ENCODE data around the gene C5orf52.
"Not testable (repeated sequence)": the region's sequence is repeated elsewhere in the genome, so short reads cannot be mapped to it uniquely, and the experiment has no call there.

Gene C5orf52

DNA sequence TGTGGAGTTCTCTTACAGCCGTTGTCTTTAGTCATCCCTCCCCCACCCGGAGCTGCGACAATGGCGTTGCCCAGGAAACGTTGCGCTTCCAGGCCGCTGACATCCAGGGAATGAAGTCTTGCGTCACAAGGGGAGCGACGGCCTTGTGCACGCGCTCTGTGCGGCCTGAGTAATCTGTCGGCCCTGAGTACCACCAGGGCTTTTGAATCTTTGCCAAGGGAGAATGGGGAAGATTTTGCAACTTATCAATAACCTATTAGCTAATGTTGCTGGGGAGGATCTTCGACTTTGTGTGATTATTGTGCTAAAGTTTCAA is 19.0 kb upstream of the C5orf52 start, which contains the start of gene SOX30:
TSS of gene SOX30 (minus strand) at position 62 of the 316 bp plus-strand sequence. CDS start 360 bp downstream, outside the sequence.
- Histone ChIP-seq H3K4me1 (ENCODE audit: control insufficient read depth in 2 of 2, insufficient read depth in 2 of 2, low read length in 2 of 2) (peaks cover 0 to 4% of the 10 kb centered on the region in 2 donors), H3K27me3 (ENCODE audit: control insufficient read depth in 2 of 2, insufficient read depth in 2 of 2, low read length in 2 of 2) (no peaks in the 10 kb centered on the region), H3K4me3 (ENCODE audit: low read length in 2 of 2) (peak within 1 kb of the TSS; percentile 69 to 71), H3K27ac (ENCODE audit: low read depth in 2 of 2, low read length in 2 of 2) (peak within 1 kb of the TSS; percentile 65 to 67), H3K36me3 (ENCODE audit: control insufficient read depth in 2 of 2, insufficient read depth in 2 of 2, low read length in 2 of 2) (no peaks in the 10 kb centered on the region), H3K9me3 (ENCODE audit: control insufficient read depth in 2 of 2, low read length in 2 of 2) (no peaks in the 10 kb centered on the region), H3K9ac (ENCODE audit: low read depth in 1 of 2, low read length in 2 of 2) (peak within 1 kb of the TSS; percentile 63 to 76)

DNA sequence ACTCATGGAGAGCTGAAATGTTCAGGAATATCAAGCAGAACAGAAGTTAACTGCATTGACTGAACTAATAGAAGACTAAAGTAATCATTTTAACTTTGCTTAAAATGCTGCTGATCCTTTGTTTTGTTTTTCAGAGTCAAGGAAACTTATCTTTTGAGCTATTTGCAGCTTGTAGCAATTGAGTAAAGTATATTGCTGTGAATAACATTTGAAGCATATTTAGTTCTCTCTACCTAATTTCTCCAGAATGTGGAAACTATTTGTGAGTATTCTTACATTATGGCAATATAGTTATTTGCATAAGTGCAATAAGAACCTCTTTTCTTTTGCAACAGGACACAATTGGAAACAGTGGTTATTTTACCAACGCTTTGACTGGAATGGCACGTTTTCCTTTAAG is 13.8 kb upstream of the C5orf52 start:
- no peak overlapping the region for H3K9ac ChIP-seq (ENCODE audit: low read depth in 1 of 2, low read length in 2 of 2)
- no peaks in the 10 kb centered on the region for H3K9me3 ChIP-seq (ENCODE audit: control insufficient read depth in 2 of 2, low read length in 2 of 2)
- H3K4me1 ChIP-seq (ENCODE audit: control insufficient read depth in 2 of 2, insufficient read depth in 2 of 2, low read length in 2 of 2) = no peaks in the 10 kb centered on the region
- H3K36me3 ChIP-seq (ENCODE audit: control insufficient read depth in 2 of 2, insufficient read depth in 2 of 2, low read length in 2 of 2) = no peaks in the 10 kb centered on the region
- no peaks in the 10 kb centered on the region for H3K27me3 ChIP-seq (ENCODE audit: control insufficient read depth in 2 of 2, insufficient read depth in 2 of 2, low read length in 2 of 2)
- no peak overlapping the region for H3K27ac ChIP-seq (ENCODE audit: low read depth in 2 of 2, low read length in 2 of 2)
- no peak overlapping the region for H3K4me3 ChIP-seq (ENCODE audit: low read length in 2 of 2)

DNA sequence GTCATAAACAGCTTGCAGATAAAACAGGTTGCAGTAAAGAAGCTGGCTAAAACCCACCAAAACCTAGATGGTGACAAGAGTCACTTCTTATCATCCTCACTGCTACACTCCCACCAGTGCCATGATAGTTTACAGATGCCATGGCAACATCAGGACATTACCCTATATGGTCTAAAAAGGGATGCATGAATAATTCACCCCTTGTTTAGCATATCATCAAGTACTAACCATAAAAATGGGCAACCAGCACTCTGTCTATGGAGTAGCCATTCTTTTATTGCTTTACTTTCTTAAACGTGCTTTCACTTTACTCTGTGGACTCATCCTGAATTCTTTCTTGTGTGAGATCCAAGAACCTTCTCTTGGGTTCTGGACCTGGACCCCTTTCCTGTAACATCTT is 12.4 kb upstream of the C5orf52 start:
- no peak overlapping the region for H3K9ac ChIP-seq (ENCODE audit: low read depth in 1 of 2, low read length in 2 of 2)
- no peak overlapping the region for H3K4me3 ChIP-seq (ENCODE audit: low read length in 2 of 2)
- H3K27ac ChIP-seq (ENCODE audit: low read depth in 2 of 2, low read length in 2 of 2) = no peak overlapping the region
- no peaks in the 10 kb centered on the region for H3K27me3 ChIP-seq (ENCODE audit: control insufficient read depth in 2 of 2, insufficient read depth in 2 of 2, low read length in 2 of 2)
- H3K9me3 ChIP-seq (ENCODE audit: control insufficient read depth in 2 of 2, low read length in 2 of 2) = no peaks in the 10 kb centered on the region
- no peaks in the 10 kb centered on the region for H3K36me3 ChIP-seq (ENCODE audit: control insufficient read depth in 2 of 2, insufficient read depth in 2 of 2, low read length in 2 of 2)
- no peaks in the 10 kb centered on the region for H3K4me1 ChIP-seq (ENCODE audit: control insufficient read depth in 2 of 2, insufficient read depth in 2 of 2, low read length in 2 of 2)

DNA sequence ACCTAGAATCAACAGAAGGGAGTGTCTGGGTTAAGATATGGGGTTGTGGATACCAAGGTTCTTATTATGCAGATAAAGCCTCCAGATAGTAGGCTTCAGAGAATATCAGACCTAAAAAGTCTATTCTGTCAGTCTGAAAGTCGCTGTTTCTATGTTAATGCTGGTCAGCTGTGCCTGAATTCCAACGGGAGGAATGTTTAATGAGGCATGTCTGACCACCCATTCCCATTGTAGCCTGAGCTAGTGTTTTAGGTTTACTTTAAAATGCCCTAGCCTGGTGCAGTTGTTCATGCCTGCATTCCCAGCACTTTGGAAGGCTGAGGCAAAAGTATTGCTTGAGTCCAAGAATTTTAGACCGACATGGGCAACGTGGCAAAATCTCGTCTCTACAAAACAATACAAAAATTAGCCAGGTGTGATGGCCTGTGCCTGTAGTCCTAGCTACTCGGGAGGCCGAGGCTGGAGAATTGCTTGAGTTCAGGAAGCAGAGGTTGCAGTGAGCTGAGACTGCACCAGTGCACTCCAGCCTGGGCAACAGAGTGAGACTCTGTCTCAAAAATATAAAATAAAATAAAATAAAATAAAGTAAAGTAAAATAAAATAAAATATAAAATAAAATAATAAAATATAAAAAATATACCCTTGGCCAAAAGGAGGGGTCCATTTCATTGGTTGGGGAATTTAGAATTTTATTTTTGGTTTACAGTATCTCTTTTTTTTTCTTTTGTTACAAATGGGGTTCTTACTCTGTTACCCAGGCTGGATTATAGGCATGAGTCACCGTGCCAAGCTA is 11.3 kb upstream of the C5orf52 start:
- H3K9me3 ChIP-seq (ENCODE audit: control insufficient read depth in 2 of 2, low read length in 2 of 2) = no peaks in the 10 kb centered on the region
- H3K9ac ChIP-seq (ENCODE audit: low read depth in 1 of 2, low read length in 2 of 2) = no peak overlapping the region
- no peak overlapping the region for H3K27ac ChIP-seq (ENCODE audit: low read depth in 2 of 2, low read length in 2 of 2)
- no peaks in the 10 kb centered on the region for H3K36me3 ChIP-seq (ENCODE audit: control insufficient read depth in 2 of 2, insufficient read depth in 2 of 2, low read length in 2 of 2)
- no peak overlapping the region for H3K4me3 ChIP-seq (ENCODE audit: low read length in 2 of 2)
- no peaks in the 10 kb centered on the region for H3K27me3 ChIP-seq (ENCODE audit: control insufficient read depth in 2 of 2, insufficient read depth in 2 of 2, low read length in 2 of 2)
- H3K4me1 ChIP-seq (ENCODE audit: control insufficient read depth in 2 of 2, insufficient read depth in 2 of 2, low read length in 2 of 2) = no peaks in the 10 kb centered on the region

DNA sequence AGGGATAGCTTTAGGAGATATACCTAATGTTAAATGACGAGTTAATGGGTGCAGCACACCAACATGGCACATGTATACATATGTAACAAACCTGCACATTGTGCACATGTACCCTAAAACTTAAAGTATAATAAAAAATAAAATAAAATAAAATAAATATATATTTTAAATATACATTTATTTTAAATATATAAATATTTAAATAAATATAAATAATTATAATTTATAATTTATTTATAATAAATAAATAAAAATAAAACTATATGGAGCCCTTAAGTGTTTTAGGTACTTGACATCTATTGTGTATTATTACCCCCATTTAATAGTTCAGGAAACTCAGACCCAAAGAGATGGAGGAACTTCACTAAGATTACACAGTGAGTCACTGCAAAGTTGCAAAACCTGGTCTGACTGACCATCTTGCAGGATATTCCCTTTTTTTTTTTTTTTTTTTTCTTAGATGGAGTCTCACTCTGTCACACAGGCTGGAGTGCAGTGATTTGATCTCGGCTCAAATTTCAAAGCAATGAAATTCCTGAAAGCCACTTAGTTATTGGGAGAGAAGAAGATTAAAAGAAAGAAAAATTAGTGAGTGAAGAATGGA is 5.8 kb upstream of the C5orf52 start:
- H3K9ac ChIP-seq (ENCODE audit: low read depth in 1 of 2, low read length in 2 of 2) = no peak overlapping the region
- peaks cover 10 to 11% of the 10 kb centered on the region in 2 donors for H3K4me1 ChIP-seq (ENCODE audit: control insufficient read depth in 2 of 2, insufficient read depth in 2 of 2, low read length in 2 of 2)
- no peak overlapping the region for H3K4me3 ChIP-seq (ENCODE audit: low read length in 2 of 2)
- H3K27me3 ChIP-seq (ENCODE audit: control insufficient read depth in 2 of 2, insufficient read depth in 2 of 2, low read length in 2 of 2) = no peaks in the 10 kb centered on the region
- H3K27ac ChIP-seq (ENCODE audit: low read depth in 2 of 2, low read length in 2 of 2) = no peak overlapping the region
- no peaks in the 10 kb centered on the region for H3K36me3 ChIP-seq (ENCODE audit: control insufficient read depth in 2 of 2, insufficient read depth in 2 of 2, low read length in 2 of 2)
- no peaks in the 10 kb centered on the region for H3K9me3 ChIP-seq (ENCODE audit: control insufficient read depth in 2 of 2, low read length in 2 of 2)

DNA sequence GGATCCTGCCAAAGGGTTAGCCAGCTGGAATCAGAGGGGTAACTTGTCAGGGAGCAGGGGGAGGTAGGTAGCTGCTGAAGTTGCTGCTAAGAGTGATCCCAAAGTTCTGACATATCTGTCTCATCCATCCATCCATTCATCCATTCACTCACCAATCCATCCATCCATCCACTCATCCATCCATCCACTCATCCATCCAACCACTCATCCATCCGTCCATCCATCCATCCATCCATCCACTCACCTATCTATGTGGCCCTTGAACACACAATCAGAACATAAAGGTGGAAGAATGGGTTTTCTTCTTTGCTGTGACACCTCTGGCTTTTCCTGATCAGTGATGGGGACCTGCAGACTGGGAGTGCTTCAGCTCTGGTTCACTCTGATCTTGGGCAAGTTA is 3.0 kb upstream of the C5orf52 start:
- Histone ChIP-seq H3K27ac (ENCODE audit: low read depth in 2 of 2, low read length in 2 of 2) (no peak overlapping the region), H3K4me1 (ENCODE audit: control insufficient read depth in 2 of 2, insufficient read depth in 2 of 2, low read length in 2 of 2) (peaks cover 14 to 23% of the 10 kb centered on the region in 2 donors), H3K36me3 (ENCODE audit: control insufficient read depth in 2 of 2, insufficient read depth in 2 of 2, low read length in 2 of 2) (no peaks in the 10 kb centered on the region), H3K4me3 (ENCODE audit: low read length in 2 of 2) (no peak overlapping the region), H3K9me3 (ENCODE audit: control insufficient read depth in 2 of 2, low read length in 2 of 2) (no peaks in the 10 kb centered on the region), H3K27me3 (ENCODE audit: control insufficient read depth in 2 of 2, insufficient read depth in 2 of 2, low read length in 2 of 2) (peaks cover 0 to 2% of the 10 kb centered on the region in 2 donors), H3K9ac (ENCODE audit: low read depth in 1 of 2, low read length in 2 of 2) (no peak overlapping the region)

DNA sequence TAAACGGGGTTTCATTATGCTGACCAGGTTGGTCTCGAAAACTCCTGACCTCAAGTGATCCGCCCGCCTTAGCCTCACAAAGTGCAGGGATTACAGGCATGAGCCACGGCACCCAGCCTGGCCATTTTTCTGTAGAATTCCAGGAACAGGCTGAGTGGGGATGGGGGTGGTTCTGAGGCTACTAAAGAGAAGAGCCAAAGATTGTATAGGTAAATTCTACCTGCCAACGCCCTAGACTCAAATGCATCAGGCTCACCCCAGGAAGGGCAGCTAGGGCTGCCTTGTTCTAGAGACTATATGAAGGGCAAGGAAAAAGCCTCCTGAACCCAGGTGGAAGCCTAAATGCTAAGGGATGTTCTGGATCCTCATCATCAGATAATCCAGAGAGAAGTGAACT is 1.6 kb upstream of the C5orf52 start:
- peaks cover 0 to 2% of the 10 kb centered on the region in 2 donors for H3K27me3 ChIP-seq (ENCODE audit: control insufficient read depth in 2 of 2, insufficient read depth in 2 of 2, low read length in 2 of 2)
- H3K4me3 ChIP-seq (ENCODE audit: low read length in 2 of 2) = peak overlapping the region; percentile 80 to 92
- H3K27ac ChIP-seq (ENCODE audit: low read depth in 2 of 2, low read length in 2 of 2) = peak overlapping the region; percentile 83 to 95
- H3K9me3 ChIP-seq (ENCODE audit: control insufficient read depth in 2 of 2, low read length in 2 of 2) = no peaks in the 10 kb centered on the region
- H3K9ac ChIP-seq (ENCODE audit: low read depth in 1 of 2, low read length in 2 of 2) = peak overlapping the region; percentile 85 to 97
- H3K4me1 ChIP-seq (ENCODE audit: control insufficient read depth in 2 of 2, insufficient read depth in 2 of 2, low read length in 2 of 2) = peaks cover 14 to 23% of the 10 kb centered on the region in 2 donors
- no peaks in the 10 kb centered on the region for H3K36me3 ChIP-seq (ENCODE audit: control insufficient read depth in 2 of 2, insufficient read depth in 2 of 2, low read length in 2 of 2)

DNA sequence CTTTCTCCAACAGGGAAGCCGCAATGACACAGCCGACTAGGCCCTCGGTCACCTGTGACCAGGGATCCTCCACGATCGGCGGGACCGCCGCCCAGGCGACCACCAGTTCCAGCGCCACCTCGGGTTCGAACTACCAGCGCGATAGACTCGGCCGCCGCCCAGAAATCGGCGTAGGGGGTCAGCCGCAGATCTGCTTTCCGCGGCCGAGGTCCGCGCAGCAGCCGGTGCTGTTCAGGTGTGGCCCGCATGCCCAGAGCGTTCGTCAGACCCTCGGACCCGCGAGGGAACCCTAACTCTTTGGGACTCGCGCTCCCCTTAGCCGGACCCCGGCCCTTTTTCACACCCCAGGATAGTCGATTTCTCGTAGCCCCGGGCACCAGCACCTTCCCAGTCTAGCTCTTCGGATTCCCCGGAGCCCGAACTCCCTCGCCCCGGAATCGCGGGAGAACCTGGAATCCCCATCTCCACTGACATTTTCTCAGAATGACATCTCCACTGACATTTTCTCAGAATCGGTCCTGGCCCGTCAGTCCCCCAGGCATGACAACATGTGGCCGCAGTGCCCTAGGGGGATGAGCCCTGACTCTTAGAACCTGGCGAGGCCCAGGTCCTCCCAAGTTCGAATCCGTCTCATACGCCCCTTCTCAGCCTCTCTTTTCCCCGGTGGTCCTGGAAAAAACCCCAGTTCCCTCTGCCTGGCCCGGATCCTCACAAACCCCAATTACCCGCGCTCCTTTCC is 428 bp downstream of the C5orf52 start:
- Histone ChIP-seq H3K27me3 (ENCODE audit: control insufficient read depth in 2 of 2, insufficient read depth in 2 of 2, low read length in 2 of 2) (peaks cover 0 to 2% of the 10 kb centered on the region in 2 donors), H3K9me3 (ENCODE audit: control insufficient read depth in 2 of 2, low read length in 2 of 2) (no peaks in the 10 kb centered on the region), H3K4me3 (ENCODE audit: low read length in 2 of 2) (peak overlapping the region; percentile 80 to 92), H3K9ac (ENCODE audit: low read depth in 1 of 2, low read length in 2 of 2) (peak overlapping the region; percentile 85 to 97), H3K27ac (ENCODE audit: low read depth in 2 of 2, low read length in 2 of 2) (peak overlapping the region; percentile 89 to 95), H3K36me3 (ENCODE audit: control insufficient read depth in 2 of 2, insufficient read depth in 2 of 2, low read length in 2 of 2) (no peaks in the 10 kb centered on the region), H3K4me1 (ENCODE audit: control insufficient read depth in 2 of 2, insufficient read depth in 2 of 2, low read length in 2 of 2) (peaks cover 14 to 23% of the 10 kb centered on the region in 2 donors)

DNA sequence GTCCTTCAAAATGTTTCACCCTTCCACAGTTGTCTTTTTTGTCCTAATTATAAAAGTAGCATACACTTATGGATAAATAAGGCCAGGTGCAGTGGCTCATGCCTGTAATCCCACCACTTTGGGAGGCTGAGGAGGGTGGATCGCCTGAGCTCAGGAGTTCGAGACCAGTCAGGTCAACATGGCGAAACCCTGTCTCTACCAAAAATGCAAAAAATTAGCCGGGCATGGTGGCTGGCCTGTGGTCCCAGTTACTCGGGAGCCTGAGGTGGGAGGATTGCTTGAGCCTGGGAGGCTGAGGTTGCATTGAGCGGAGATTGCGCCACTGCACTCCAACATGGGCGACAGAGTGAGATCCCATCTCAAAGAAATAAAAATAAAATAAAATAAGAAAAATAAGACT is 1.6 kb downstream of the C5orf52 start:
- H3K9ac ChIP-seq (ENCODE audit: low read depth in 1 of 2, low read length in 2 of 2) = no peak overlapping the region
- H3K9me3 ChIP-seq (ENCODE audit: control insufficient read depth in 2 of 2, low read length in 2 of 2) = no peaks in the 10 kb centered on the region
- H3K27me3 ChIP-seq (ENCODE audit: control insufficient read depth in 2 of 2, insufficient read depth in 2 of 2, low read length in 2 of 2) = peaks cover 0 to 2% of the 10 kb centered on the region in 2 donors
- no peaks in the 10 kb centered on the region for H3K36me3 ChIP-seq (ENCODE audit: control insufficient read depth in 2 of 2, insufficient read depth in 2 of 2, low read length in 2 of 2)
- H3K27ac ChIP-seq (ENCODE audit: low read depth in 2 of 2, low read length in 2 of 2) = no peak overlapping the region
- H3K4me1 ChIP-seq (ENCODE audit: control insufficient read depth in 2 of 2, insufficient read depth in 2 of 2, low read length in 2 of 2) = peaks cover 14 to 23% of the 10 kb centered on the region in 2 donors
- no peak overlapping the region for H3K4me3 ChIP-seq (ENCODE audit: low read length in 2 of 2)

DNA sequence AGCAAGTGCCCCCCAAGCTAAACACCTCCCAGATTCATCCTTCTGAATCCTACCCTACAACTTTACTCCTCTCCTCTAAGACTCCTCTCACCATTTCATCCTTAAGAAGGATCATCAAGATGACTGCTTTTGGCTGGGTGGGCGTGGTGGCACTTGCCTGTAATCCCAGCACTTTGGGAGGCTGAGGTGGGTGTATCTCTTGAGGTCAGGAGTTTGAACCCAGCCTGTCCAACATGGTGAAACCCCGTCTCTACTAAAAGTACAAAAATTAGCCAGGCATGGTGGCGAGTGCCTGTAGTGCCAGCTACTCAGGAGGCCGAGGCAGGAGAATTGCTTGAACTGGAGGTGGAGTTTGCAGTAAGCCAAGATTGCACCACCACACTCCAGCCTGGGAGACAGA is 3.0 kb downstream of the C5orf52 start:
- H3K9me3 ChIP-seq (ENCODE audit: control insufficient read depth in 2 of 2, low read length in 2 of 2); H3K27me3 ChIP-seq (ENCODE audit: control insufficient read depth in 2 of 2, insufficient read depth in 2 of 2, low read length in 2 of 2); H3K36me3 ChIP-seq (ENCODE audit: control insufficient read depth in 2 of 2, insufficient read depth in 2 of 2, low read length in 2 of 2); H3K27ac ChIP-seq (ENCODE audit: low read depth in 2 of 2, low read length in 2 of 2); H3K4me3 ChIP-seq (ENCODE audit: low read length in 2 of 2); H3K9ac ChIP-seq (ENCODE audit: low read depth in 1 of 2, low read length in 2 of 2): not testable (repeated sequence)
- peaks cover 14 to 23% of the 10 kb centered on the region in 2 donors for H3K4me1 ChIP-seq (ENCODE audit: control insufficient read depth in 2 of 2, insufficient read depth in 2 of 2, low read length in 2 of 2)
